Mononuclear cell (primary cell): Measurements from ENCODE around the gene DOCK7. TPM values are rescaled to one million over a fixed set of nuclear protein-coding genes. Genes with fewer than 3 reads are reported as not detected.
"Not testable (repeated sequence)": the region's sequence is repeated elsewhere in the genome, so short reads cannot be mapped to it uniquely, and the experiment has no call there.

Source experiments
- H3K27me3 ChIP-seq: 2 replicates; pipeline ENCODE4 v1.6.0; 2011; ENCODE audit warnings: low read length, control low read depth; ENCODE audit not compliant: insufficient read depth
- H3K4me1 ChIP-seq: 2 replicates; pipeline ENCODE4 v1.5.1; 2011; ENCODE audit warnings: mild to moderate bottlenecking, low read length, control low read depth; ENCODE audit not compliant: insufficient read depth
- H3K4me3 ChIP-seq: 2 replicates; pipeline ENCODE4 v1.5.1; 2011; ENCODE audit warnings: mild to moderate bottlenecking, low read length, moderate library complexity
- H3K9me3 ChIP-seq: 2 replicates; pipeline ENCODE4 v1.5.1; 2011; ENCODE audit warnings: low read depth, mild to moderate bottlenecking, control low read depth, low read length
- total RNA-seq: library from RNA; depleted of rRNA; stranded (reverse); fragments of >200 nt; gene quantifications from one replicate; pipeline ENCODE4 v1.2.3, GENCODE V29; 2012

Gene DOCK7, protein sequence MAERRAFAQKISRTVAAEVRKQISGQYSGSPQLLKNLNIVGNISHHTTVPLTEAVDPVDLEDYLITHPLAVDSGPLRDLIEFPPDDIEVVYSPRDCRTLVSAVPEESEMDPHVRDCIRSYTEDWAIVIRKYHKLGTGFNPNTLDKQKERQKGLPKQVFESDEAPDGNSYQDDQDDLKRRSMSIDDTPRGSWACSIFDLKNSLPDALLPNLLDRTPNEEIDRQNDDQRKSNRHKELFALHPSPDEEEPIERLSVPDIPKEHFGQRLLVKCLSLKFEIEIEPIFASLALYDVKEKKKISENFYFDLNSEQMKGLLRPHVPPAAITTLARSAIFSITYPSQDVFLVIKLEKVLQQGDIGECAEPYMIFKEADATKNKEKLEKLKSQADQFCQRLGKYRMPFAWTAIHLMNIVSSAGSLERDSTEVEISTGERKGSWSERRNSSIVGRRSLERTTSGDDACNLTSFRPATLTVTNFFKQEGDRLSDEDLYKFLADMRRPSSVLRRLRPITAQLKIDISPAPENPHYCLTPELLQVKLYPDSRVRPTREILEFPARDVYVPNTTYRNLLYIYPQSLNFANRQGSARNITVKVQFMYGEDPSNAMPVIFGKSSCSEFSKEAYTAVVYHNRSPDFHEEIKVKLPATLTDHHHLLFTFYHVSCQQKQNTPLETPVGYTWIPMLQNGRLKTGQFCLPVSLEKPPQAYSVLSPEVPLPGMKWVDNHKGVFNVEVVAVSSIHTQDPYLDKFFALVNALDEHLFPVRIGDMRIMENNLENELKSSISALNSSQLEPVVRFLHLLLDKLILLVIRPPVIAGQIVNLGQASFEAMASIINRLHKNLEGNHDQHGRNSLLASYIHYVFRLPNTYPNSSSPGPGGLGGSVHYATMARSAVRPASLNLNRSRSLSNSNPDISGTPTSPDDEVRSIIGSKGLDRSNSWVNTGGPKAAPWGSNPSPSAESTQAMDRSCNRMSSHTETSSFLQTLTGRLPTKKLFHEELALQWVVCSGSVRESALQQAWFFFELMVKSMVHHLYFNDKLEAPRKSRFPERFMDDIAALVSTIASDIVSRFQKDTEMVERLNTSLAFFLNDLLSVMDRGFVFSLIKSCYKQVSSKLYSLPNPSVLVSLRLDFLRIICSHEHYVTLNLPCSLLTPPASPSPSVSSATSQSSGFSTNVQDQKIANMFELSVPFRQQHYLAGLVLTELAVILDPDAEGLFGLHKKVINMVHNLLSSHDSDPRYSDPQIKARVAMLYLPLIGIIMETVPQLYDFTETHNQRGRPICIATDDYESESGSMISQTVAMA (N-terminal part only)
- total RNA-seq: 15.5 TPM

DNA sequence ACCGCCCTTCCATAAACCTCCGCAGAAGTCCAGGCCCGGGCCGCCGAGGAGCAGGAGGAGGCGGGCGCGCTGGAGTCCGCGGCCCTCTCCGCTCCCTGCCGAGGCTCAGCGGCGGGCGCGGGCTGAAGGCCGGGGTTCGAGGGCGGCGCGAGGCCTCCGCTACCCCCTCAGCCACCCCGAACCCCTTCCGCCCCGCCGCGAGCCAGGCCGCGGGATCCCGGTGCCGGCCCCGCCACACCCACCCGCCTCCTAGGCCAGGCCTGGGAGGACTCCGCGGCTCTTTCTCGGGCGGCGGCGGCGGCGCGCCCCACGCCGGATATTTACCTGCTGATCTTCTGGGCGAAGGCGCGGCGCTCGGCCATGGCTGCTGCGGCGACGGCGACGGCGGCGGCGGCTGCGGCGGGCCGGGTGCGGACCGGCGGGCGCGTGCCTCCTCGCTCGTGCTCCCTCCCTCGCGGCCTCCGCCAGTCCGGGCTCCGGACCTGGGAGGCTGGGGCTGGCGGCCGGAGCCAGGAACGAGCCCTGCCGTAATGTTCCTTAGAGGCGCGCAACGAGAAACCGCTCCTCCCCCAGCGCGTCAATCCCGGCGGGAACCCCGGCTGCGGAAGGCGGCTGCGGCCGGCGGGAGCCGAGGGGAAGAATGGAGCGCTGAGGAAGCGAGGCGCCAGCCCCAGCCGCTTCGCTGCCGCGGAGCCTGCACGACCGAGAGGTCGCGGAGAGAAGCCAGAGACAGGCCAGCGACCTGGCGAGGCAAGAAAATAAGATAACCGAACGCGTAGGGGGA lies at the start of gene DOCK7:
TSS of gene DOCK7 (minus strand) at position 484 of the 784 bp plus-strand sequence. CDS start at position 362, 122 bp downstream.
- Histone ChIP-seq H3K4me3 (peak within 1 kb of the TSS; percentile 59), H3K27me3 (no peaks in the 10 kb centered on the region), H3K9me3 (no peaks in the 10 kb centered on the region), H3K4me1 (peaks cover 20% of the 10 kb centered on the region)

- H3K4me1 ChIP-seq: no peaks in the 10 kb centered on the region
- H3K9me3 ChIP-seq: no peaks in the 10 kb centered on the region
- no peaks in the 10 kb centered on the region for H3K27me3 ChIP-seq
- H3K4me3 ChIP-seq: no peak overlapping the region
Measured at GRCh38 chr1:62735491-62736171, 47.4 kb upstream of the DOCK7 start.

DNA sequence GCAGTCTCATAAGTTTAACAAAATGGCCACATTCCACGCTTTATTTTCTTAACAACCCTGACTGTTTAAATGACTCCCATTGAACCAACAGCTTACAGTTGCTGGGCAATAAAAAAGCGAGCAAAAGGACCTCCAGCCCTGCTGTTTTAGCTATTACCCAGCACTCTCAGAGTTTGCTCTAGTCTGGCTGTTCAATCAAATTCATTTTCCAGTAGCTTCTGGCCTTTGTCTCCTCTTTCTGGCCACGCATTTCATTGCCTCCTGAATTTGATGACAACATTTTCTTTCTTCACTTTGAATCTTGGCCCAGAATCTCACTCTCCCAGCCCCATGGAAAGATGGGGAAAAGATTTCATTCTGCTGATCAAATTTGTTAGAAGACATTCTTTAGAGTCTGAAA lies 44.1 kb upstream of the DOCK7 start:
- Histone ChIP-seq H3K4me3 (no peak overlapping the region), H3K4me1 (no peaks in the 10 kb centered on the region), H3K9me3 (no peaks in the 10 kb centered on the region), H3K27me3 (no peaks in the 10 kb centered on the region)

GRCh38 chr1:62728963-62729362 lies 40.8 kb upstream of the DOCK7 start:
- Histone ChIP-seq H3K9me3 (no peaks in the 10 kb centered on the region), H3K4me3 (no peak overlapping the region), H3K4me1 (no peaks in the 10 kb centered on the region), H3K27me3 (no peaks in the 10 kb centered on the region)

- H3K27me3 ChIP-seq: no peaks in the 10 kb centered on the region
Measured at GRCh38 chr1:62727656-62728407, 39.6 kb upstream of the DOCK7 start.

GRCh38 chr1:62726011-62726442 lies 37.8 kb upstream of the DOCK7 start:
- Histone ChIP-seq H3K4me3 (no peak overlapping the region), H3K4me1 (peaks cover 6% of the 10 kb centered on the region)

More at GRCh38 chr1:62727656-62728407, 39.6 kb upstream of the DOCK7 start:
- H3K9me3 ChIP-seq: no peaks in the 10 kb centered on the region
- no peak overlapping the region for H3K4me3 ChIP-seq
- peaks cover 6% of the 10 kb centered on the region for H3K4me1 ChIP-seq

GRCh38 chr1:62725255-62725654 lies 37.1 kb upstream of the DOCK7 start:
- Histone ChIP-seq H3K9me3 (no peaks in the 10 kb centered on the region), H3K4me1 (peaks cover 6% of the 10 kb centered on the region)

More at GRCh38 chr1:62726011-62726442, 37.8 kb upstream of the DOCK7 start:
- H3K27me3 ChIP-seq: no peaks in the 10 kb centered on the region
- no peaks in the 10 kb centered on the region for H3K9me3 ChIP-seq

GRCh38 chr1:62724430-62724829 lies 36.2 kb upstream of the DOCK7 start:
- Histone ChIP-seq H3K9me3 (no peaks in the 10 kb centered on the region), H3K4me1 (peaks cover 6% of the 10 kb centered on the region), H3K27me3 (no peaks in the 10 kb centered on the region), H3K4me3 (no peak overlapping the region)

More at GRCh38 chr1:62725255-62725654, 37.1 kb upstream of the DOCK7 start:
- Histone ChIP-seq H3K27me3 (no peaks in the 10 kb centered on the region), H3K4me3 (no peak overlapping the region)

GRCh38 chr1:62723883-62724282 lies 35.7 kb upstream of the DOCK7 start:
- H3K9me3 ChIP-seq: no peaks in the 10 kb centered on the region
- peaks cover 6% of the 10 kb centered on the region for H3K4me1 ChIP-seq
- H3K4me3 ChIP-seq: no peak overlapping the region
- no peaks in the 10 kb centered on the region for H3K27me3 ChIP-seq

DNA sequence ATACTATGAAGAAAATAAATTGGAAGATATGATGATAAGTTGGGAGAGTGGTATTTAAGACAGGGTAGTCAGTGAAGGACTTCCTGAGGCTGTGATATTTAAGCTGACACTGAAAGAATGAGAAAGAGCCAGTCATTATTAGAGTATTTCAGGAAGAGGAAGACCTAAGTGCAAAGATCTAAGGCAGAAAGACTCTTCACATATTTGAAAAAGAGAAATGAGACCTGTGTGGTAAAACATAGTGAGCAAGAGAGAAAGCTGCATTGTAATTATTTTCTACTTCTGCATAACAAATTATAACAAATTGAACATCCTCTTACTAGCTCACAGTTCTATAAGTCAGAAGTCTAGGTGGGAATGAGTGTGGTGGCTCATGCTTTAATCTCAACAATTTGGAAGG lies 34.6 kb upstream of the DOCK7 start:
- no peak overlapping the region for H3K4me3 ChIP-seq
- peaks cover 6% of the 10 kb centered on the region for H3K4me1 ChIP-seq
- H3K9me3 ChIP-seq: no peaks in the 10 kb centered on the region
- H3K27me3 ChIP-seq: no peaks in the 10 kb centered on the region

DNA sequence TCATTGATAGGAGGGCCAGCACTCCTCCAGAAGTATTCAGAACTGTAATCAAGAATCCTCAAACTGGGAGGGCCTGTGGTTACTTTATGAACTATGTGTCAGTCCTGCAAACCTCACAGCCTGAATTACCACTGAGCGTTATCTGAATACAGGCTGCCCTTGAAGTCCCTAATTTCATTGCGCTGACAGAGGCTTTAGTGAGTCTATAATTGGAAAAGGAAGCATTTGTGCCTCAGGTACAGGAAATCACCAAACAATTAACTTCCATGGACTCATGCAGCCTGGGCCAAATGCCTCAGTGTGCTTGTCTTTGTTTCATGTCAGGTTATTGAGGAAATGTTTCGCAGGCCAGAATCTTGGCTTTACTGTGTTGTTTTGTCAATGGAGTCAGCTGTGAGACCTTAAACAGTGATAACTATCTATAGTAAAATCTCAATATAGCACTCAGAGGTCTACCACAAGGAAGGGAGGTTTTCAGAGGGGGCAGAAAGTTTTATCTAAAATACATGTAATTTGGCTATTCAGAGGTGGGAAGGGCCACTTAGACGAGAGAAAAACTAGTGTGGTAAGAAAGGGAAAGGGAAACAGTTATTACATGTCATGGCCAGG lies 32.9 kb upstream of the DOCK7 start:
- Histone ChIP-seq H3K4me3 (no peak overlapping the region), H3K4me1 (peaks cover 11% of the 10 kb centered on the region), H3K9me3 (no peaks in the 10 kb centered on the region), H3K27me3 (no peaks in the 10 kb centered on the region)

DNA sequence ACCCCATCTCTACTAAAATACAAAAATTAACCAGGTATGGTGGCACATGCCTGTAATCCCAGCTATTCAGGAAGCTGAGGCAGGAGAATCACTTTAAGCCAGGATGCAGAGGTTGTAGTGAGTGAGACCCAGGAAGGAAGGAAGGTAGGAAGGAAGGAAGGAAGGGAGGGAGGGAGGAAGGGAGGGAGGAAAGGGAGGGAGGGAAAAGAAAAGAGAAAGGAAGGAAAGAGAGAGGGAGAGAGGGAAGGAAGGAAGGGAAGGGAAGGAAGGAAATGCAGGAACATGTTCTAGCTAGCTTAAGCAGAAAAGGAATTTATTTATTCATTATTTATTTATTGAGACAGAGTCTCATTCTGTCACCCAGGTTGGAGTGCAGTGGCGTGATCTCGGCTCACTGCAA lies 30.2 kb upstream of the DOCK7 start:
- not testable (repeated sequence) for H3K9me3 ChIP-seq, H3K4me1 ChIP-seq, H3K4me3 ChIP-seq, H3K27me3 ChIP-seq

- Histone ChIP-seq H3K27me3 (no peaks in the 10 kb centered on the region), H3K4me3 (no peak overlapping the region), H3K4me1 (peaks cover 5% of the 10 kb centered on the region), H3K9me3 (no peaks in the 10 kb centered on the region)
Measured at GRCh38 chr1:62717483-62717882, 29.3 kb upstream of the DOCK7 start.
